GM10266 (cell line): ENCODE measurements around the gene TULP4.
"Not testable (repeated sequence)": the region's sequence is repeated elsewhere in the genome, so short reads cannot be mapped to it uniquely, and the experiment has no call there.

Experiments used
- DNase-seq: peaks from one replicate; pipeline ENCODE4 v3.0.0; 2012; ENCODE audit errors: extremely low spot score
- CTCF ChIP-seq: IDR thresholded peaks from 2 replicates; pipeline ENCODE4 v1.5.1; 2012; ENCODE audit warnings: mild to moderate bottlenecking, low read depth; ENCODE audit not compliant: control insufficient read depth, insufficient read depth; ENCODE audit errors: missing control alignments

The TULP4 gene

DNA sequence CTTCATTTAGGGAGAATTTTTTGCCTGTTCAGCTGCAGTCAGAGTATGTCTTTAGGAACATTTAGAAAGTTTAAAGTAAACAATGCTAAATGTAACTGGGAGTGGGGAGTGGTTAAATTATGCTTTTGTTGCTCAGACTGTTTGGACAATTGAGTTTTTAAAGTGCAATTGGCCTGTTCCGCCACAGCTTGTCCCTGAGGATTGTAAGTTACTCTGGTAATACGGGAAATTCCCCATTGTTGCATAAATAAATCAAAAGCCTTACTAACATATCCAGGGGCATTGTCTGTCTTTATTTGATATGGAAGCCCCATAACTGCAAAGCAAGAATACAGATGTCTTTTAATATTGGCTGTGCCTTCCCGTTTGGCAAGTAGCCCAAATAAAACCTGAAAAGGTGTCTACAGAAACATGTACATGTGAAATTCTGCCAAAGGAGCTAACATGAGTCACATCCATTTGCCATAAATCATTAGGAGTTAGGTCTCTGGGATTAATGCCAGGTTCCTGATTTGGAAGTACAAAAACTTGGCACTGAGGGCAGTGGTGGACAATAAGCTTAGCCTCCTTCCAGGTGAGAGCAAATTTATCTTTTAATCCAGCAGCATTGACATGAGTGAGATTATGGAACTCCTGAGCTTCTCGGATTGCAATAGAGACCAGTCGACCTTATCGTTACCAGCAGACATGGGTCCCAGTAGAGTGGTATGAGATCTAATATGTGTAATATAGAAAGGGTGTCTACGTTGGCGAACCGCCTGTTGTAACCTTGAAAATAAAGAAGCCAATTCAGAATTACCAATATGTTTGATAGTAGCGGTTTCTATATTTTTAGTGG is 11.7 kb upstream of the TULP4 start:
- DNase-seq: not testable (repeated sequence)

- not testable (repeated sequence) for DNase-seq
Observed at GRCh38 chr6:158301561-158301960, 10.7 kb upstream of the TULP4 start.

GRCh38 chr6:158302195-158302796 is 10.0 kb upstream of the TULP4 start:
- not testable (repeated sequence) for DNase-seq

DNA sequence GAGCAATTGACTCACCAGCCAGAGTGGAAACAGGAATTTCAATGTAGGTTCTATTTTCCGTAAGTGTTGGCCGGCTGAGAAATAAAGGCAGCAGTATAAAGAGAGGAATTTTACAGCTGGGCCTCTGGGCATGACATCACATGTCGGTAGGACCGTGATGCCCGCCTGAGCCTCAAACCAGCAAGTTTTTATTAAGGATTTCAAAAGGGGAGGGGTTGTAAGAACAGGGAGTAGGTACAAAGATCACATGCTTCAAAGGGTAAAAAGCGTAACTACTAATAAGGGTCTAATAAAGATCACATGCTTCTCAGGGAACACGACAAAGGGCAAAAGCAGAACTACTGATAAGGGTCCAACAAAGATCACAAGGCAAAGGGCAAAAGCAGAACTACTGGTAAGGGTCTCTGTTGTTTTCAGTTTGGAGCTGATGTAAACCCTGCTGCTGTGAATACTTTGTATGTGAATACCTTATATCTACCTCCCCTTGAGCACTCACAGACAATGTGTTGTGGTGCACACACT is 9.0 kb upstream of the TULP4 start:
- no peak for TF ChIP-seq CTCF
- DNase-seq: no peak

DNA sequence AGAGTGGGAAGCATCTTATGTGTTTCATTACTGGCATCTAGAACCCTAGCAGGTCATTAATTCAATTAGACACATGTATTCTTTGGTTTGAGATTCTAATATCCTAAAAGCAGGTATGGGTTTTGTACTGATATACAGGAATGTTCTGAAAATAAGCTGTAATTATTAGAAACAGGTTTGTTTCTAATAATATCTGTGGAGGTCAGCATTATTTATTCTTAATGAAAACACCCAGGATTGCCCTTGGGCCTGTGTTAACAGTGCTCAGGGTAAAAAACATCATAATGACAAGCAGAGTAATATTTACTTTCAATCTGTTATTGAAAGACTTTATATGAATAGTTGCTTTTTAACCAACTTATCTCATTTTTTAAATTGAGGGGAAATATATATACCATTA is 8.0 kb upstream of the TULP4 start:
- TF ChIP-seq CTCF: no peak

DNA sequence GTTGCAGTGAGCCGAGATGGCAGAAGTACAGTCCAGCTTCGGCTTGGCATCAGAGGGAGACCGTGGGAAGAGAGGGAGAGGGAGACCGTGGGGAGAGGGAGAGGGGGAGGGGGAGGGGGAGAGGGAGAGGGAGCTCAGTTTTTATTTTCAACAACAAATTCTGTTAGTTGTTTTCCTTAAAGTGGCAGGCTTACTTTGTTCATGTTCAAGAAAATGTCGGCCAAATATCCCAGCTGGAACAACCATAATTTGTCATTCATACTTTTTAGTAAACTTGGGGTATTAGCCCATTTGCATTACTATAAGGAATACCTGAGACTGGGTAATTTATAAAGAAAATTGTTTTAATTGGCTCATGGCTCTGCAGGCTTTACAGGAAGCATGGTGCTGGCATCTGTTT is 2.5 kb upstream of the TULP4 start:
- DNase-seq: no peak
- no peak for TF ChIP-seq CTCF

More for the DNA sequence above, 8.0 kb upstream of the TULP4 start:
- no peak for DNase-seq

DNA sequence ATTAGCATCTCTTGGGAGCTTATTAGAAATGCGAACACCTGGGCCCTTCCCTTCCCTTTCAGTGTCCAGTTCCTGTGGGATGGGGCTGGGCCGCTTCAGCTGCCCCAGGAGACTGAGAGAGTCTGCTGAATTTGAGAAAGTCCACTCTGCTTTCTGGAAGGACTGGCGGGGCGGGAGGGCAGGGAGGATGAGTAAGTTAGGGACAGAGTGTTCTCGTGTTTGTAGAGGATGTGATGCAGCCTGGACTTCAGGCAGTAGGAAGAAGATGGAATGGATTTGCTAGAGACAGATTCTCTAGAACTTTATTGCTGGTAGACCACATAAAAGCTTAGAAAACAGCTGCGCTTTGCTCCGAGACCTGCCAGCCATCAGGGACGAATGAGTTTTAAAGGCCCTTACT is 1.1 kb upstream of the TULP4 start:
- TF ChIP-seq CTCF: no peak
- no peak for DNase-seq

DNA sequence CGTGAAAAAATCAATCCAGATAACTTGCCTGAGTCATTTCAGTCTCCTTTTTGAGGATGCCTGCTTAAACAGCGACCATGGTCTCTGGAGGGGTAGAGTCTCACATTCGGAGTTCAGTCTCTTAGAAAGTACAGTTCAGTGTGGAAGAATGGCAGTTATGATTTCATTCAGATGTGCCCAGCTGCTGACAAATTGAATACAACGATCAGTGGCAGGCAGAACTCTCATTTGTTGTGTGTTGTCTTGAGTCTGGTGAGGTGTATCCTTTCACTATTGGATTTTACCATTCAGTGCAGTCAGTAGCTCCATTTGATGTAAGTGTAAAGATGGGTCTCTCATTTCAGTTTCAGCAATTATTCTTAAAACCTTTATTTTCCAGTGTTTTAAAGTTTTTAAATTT is 639 bp upstream of the TULP4 start:
- TF ChIP-seq CTCF: no peak
- DNase-seq: no peak
